Stimulated activated CD8-positive, alpha-beta memory T cell treated with anti-CD3 and anti-CD28 coated beads, Interleukin-2, amount 100 ng/mL, for 1 hour (primary cell): ENCODE results near the gene LTBP4.
"Not testable (repeated sequence)": the region's sequence is repeated elsewhere in the genome, so short reads cannot be mapped to it uniquely, and the experiment has no call there.

ENCODE experiments used
- DNase-seq, 2 donors: peaks; one replicate each; pipeline ENCODE4 v3.0.0-alpha.2; 2020; ENCODE audit warnings: low read depth in 2 of 2

Gene LTBP4

GRCh38 chr19:40575326-40575725, 25.8 kb upstream of the LTBP4 start:
- DNase-seq, result no peak

GRCh38 chr19:40576151-40576584, 25.0 kb upstream of the LTBP4 start:
- no peak for DNase-seq

GRCh38 chr19:40576585-40577451, 24.4 kb upstream of the LTBP4 start, which contains the start of gene SHKBP1:
SHKBP1 (plus strand) TSS chr19:40576873; CDS start chr19:40576900, 27 bp downstream.
- peak; percentile 86 for DNase-seq

GRCh38 chr19:40578442-40578908, 22.7 kb upstream of the LTBP4 start:
- no peak for DNase-seq

GRCh38 chr19:40580619-40581018, 20.6 kb upstream of the LTBP4 start:
- DNase-seq, result no peak

- DNase-seq, result no peak
These were observed 19.6 kb upstream of the LTBP4 start for GRCh38 chr19:40581531-40581930.

- no peak for DNase-seq
These were observed 18.7 kb upstream of the LTBP4 start for GRCh38 chr19:40582467-40582866.

GRCh38 chr19:40583283-40583682, 17.9 kb upstream of the LTBP4 start:
- no peak for DNase-seq

GRCh38 chr19:40584007-40584406, 17.2 kb upstream of the LTBP4 start:
- DNase-seq, result no peak

GRCh38 chr19:40585241-40585981, 15.8 kb upstream of the LTBP4 start:
- DNase-seq, result no peak

GRCh38 chr19:40585982-40586422, 15.2 kb upstream of the LTBP4 start:
- DNase-seq, result no peak

GRCh38 chr19:40586611-40587010, 14.6 kb upstream of the LTBP4 start:
- no peak for DNase-seq

- no peak for DNase-seq
These were observed 12.9 kb upstream of the LTBP4 start for GRCh38 chr19:40588110-40588854.

- no peak for DNase-seq
These were observed 12.1 kb upstream of the LTBP4 start for GRCh38 chr19:40588926-40589569.

- no peak for DNase-seq
These were observed 11.4 kb upstream of the LTBP4 start for GRCh38 chr19:40589591-40590429.

GRCh38 chr19:40590464-40591265, 10.5 kb upstream of the LTBP4 start:
- DNase-seq, result no peak

- DNase-seq, result not testable (repeated sequence)
These were observed 9.4 kb upstream of the LTBP4 start for GRCh38 chr19:40591724-40592123.

GRCh38 chr19:40592170-40592569, 9.0 kb upstream of the LTBP4 start:
- DNase-seq, result no peak

GRCh38 chr19:40594255-40594654, 6.9 kb upstream of the LTBP4 start:
- no peak for DNase-seq

- no peak for DNase-seq
These were observed 6.5 kb upstream of the LTBP4 start for GRCh38 chr19:40594657-40595091.
